ENCODE data around the gene CSNK2A1.
"Not testable (repeated sequence)": the region's sequence is repeated elsewhere in the genome, so short reads cannot be mapped to it uniquely, and the experiment has no call there.

Gene CSNK2A1

GRCh38 chr20:531608-532007, 12.0 kb downstream of the CSNK2A1 start:
- no peak for DNase-seq

DNA sequence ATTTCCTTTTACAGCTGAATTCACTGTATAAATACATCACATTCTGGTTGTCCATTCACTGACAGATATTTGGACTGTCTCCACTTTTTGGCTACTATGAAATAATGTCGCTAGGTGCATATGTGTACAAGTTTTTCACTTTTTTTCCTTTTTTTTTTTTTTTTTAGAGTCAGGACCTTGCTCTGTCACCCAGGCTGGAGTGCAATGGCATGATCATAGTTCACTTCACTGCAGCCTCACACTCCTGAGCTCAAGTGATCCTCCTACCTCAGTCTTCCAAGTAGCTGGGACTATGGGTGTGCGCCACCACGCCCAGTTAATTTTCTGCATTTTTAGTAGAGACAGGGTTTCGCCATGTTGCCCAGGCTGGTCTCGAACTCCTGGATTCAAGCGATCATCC, 13.3 kb downstream of the CSNK2A1 start:
- DNase-seq: no peak

GRCh38 chr20:528923-529604, 14.5 kb downstream of the CSNK2A1 start:
- no peak for DNase-seq

GRCh38 chr20:527571-527886, 16.1 kb downstream of the CSNK2A1 start:
- DNase-seq: no peak

DNA sequence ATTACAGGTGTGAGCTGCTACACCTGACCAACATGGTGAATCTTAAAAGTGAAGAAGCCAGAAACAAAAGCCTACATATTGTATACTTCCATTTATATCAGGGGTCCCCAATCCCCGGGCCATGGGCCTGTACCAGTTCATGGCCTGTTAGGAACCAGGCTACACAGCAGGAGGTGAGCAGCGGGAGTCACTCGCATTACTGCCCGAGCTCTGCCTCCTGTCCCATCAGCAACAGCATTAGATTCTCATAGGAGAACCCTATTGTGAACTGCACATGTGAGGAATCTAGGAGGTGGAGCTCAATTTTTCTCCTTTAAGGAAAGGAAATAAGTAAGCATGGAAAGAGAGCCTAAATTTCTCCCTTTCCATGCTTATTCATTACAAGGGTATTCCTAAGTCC, 21.7 kb downstream of the CSNK2A1 start:
- DNase-seq: no peak

DNA sequence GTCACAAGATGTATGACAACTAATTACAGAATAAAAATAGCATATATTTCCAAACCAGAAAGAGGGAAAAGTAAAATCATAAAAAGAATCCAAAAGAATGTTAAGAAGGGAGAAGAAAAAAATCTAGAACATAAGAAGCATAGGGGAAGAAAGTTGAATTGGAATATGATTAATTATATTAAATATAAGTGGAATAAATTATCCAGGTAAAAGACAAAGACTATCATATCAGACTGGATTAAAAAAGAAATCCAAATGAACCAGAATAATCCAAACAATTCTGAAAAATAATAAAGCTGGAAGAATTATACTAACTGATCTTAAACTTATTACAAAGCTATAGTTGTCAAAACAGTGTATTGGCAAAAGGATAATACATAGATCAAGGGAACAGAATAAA, 23.6 kb downstream of the CSNK2A1 start:
- DNase-seq: no peak

DNA sequence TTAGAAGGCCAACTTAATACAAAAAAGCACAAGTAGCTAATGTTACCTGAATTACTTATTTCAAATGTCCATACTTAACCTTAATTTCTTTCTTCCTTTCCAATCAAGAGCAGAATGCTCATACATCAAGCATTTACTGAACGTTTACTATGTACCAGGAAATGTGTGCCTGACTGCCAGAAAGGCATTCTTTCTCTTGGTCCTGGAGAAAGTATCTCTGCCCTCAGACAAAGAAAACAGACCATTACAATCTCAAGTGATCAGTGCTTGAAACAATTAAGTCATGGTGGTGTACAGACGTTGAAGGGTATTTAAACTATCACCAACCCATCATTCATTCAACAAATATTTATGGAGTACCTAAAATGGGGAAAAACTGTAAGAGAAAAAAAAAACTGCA, 26.4 kb downstream of the CSNK2A1 start:
- DNase-seq: no peak

- DNase-seq: no peak
Measured at GRCh38 chr20:516799-517198, 26.8 kb downstream of the CSNK2A1 start.

DNA sequence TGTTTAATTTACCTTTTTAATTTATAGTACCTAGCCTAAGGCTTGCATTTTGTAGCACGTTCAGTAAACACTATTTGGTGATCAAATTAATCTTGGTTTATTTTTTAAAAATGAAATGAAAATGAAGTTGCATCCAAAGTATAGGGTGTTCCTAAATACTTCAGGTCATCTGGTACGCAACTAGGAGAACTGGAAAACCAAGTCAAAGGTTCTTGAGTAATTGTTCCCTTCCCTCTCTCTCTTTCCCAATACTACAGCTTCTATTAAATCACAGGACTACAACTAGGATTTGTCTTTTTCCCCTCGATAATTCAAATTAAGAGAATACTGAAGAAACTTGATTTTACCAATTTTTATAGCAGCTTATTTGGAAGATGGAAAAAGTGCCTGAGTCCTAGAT, 27.9 kb downstream of the CSNK2A1 start:
- DNase-seq: no peak

- DNase-seq: no peak
Measured at GRCh38 chr20:513429-513828, 30.2 kb downstream of the CSNK2A1 start.

- not testable (repeated sequence) for DNase-seq
Measured at GRCh38 chr20:510328-511057, 33.1 kb downstream of the CSNK2A1 start.

- not testable (repeated sequence) for DNase-seq
Measured at GRCh38 chr20:508364-508787, 35.2 kb downstream of the CSNK2A1 start.

DNA sequence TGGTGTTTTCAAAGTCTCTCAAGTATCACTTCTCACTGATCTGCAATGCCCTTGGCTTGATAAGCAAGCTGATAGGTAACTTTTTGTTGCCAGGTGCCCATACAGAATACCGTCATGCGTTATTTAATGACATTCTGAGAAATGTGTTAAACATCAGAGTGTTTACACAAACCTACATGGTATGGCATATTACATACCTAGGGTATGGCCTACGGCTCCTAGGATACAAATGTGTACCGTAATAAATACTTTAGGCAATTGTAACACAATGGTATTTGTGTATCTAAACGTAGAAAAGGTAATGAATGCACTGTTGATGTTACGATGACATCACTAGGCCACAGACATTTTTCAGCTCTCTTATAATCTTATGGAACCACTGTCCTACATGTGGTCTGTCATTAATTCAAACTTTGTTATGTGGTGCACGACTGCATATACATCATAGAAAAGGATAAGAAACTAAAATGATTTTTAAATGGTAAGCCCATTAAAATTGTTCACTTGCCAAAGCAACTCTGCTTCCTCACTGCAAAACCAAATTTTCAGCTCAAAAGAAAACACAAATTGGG, 35.7 kb downstream of the CSNK2A1 start:
- no peak for DNase-seq

DNA sequence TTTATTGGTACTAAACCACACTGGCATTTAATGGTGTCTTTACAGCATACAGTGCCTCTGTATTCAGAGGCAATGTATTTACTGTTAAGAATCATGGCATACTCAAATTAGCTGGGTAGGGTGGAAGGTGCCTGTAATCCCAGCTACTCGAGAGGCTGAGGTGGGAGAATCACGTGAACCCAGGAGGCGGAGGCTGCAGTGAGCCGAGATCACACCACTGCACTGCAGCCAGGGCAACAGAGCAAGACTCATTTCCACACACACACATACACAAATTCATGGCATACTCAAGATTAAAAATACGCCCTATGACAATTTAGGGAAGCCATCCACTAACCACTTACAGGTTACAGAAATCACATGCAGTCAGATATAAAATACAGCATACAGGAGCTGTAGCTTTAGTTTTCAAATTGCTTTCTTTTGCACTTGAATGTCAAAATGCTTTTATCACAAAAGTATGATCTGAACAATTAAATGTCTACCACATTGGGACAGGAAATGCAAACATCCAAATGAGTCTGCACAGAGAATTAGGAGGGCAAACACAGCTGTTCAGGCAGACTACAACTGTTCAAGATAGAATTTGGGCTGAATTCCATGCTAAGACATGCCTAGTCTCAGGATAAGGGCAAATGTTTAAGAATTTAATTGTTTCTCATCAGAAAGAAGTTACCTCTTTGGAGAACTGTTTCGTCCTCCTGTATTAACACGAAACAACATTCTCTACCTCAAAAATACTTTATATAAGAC, 36.4 kb downstream of the CSNK2A1 start:
- DNase-seq: no peak

DNA sequence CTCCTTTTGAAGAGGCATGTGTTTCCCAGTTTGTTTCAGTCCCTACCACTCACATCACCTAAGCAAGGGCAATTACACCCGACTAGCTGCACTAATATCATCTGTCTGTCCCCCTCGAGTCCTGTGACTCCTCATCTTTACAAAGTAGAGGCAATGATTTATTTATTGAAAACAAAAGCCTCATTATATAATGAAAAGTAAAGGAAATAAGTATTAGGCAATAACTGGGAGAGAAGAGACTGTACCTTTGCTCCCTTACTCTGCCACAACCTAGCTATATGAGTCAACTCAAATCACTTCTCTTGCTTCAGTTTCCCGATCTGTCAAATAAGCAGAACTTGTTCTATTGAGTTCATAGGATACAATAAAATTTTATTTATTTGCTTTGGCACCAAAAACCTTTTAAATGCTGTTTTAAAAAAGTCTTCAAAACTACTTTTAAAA, 38.9 kb downstream of the CSNK2A1 start:
- no peak for DNase-seq

- no peak for DNase-seq
Measured at GRCh38 chr20:503048-503737, 40.4 kb downstream of the CSNK2A1 start.

GRCh38 chr20:497979-498378, 45.6 kb downstream of the CSNK2A1 start:
- no peak for DNase-seq

DNA sequence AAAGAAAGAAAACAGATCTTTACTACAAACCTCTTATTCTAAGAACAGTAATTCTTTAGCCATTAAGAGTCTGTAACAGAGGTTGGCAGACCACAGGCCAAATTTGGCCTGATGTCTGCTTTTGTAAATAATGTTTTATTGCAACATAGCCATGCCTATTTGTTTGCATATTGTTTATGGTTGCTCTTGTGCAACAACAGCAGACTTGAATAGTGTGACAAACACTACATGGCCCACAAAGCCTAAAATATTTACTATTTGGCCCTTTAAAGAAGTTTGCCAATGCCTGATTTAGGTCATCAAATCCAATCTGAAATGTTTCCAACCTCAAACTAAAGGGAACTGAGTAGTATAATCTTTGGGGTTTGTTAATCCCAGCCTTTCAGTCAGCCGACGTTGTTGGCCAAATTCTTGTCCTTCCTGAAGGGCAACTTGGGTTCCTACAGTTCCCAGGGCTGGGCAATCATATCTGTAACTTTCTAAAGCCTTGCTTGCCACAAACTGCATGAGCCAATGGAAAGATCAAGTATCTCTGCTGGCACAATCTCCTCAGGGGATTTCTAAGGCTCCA, 47.4 kb downstream of the CSNK2A1 start:
- no peak for DNase-seq

DNA sequence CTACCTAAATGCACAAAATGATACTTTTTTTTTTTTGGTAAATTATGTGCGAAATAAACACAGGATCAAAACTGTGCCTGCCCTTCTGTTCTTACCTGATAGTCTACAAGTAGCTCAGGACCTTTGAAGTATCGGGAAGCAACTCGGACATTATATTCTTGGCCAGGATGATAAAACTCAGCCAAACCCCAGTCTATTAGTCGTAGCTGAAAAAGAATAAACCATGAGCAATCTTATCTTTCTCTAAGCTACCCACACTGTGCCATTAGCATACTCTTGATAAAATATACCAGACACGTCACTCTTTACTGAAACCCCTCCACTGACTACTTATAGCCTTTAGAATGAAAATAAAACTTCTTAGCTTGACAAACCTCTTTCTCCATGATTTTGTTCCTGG, 51.4 kb downstream of the CSNK2A1 start:
- no peak for DNase-seq

- DNase-seq: no peak
Measured at GRCh38 chr20:487655-488054, 55.9 kb downstream of the CSNK2A1 start.

- DNase-seq: no peak
Measured at GRCh38 chr20:483815-484644, 59.6 kb downstream of the CSNK2A1 start.

DNA sequence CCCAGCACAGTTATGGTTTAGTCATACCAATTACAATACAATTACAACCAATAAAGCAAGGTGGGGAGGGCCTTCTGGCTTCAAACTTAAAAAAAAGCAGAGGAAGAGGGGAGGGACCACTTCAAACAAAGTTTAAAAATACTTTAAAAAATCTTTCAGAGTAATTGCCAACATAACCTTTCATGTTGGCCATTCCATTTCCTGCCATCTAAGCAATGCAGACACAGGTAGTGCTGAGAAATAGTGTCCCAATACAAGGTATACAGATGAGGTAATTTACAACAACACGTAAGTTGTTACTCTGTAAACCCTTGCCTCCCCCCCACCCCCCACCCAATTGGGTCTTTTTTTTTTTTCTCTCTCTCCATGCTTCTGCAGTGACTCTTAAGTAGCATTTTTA, 62.4 kb downstream of the CSNK2A1 start:
- DNase-seq: no peak

Measured in stimulated activated CD8-positive, alpha-beta memory T cell treated with anti-CD3 and anti-CD28 coated beads, Interleukin-4, amount 100 ng/mL, for 48 hours (primary cell).